Stomach (tissue), 9 donors: ENCODE data around the gene OBSCN. TPM values are rescaled to one million over a fixed set of nuclear protein-coding genes. Genes with fewer than 3 reads are reported as not detected.
A peak's percentile ranks its signal among the peaks of the same experiment; 100 is the strongest.

Experiments
- DNase-seq, 2 donors: peaks; one replicate each; pipeline versions ENCODE4 v3.0.0 to v3.0.0-alpha.2; 2013 to 2019
- H3K27ac ChIP-seq, 5 donors: fragments of 200-600 bp in 4 of 5; sonication (generic) in 4 of 5; one replicate each; pipeline ENCODE4 v1.5.1; 2013 to 2019; ENCODE audit warnings: mild to moderate bottlenecking in 1 of 5, moderate library complexity in 1 of 5
- H3K27me3 ChIP-seq, 3 donors: fragments of 200-600 bp; sonication (generic); one replicate each; pipeline ENCODE4 v1.5.1; 2017 to 2019; ENCODE audit warnings: mixed run types in 1 of 3
- H3K36me3 ChIP-seq, 4 donors: fragments of 200-600 bp; sonication (generic); 1 replicate in 3 of 4; 2 replicates in 1 of 4; pipeline ENCODE4 v1.5.1; 2016 to 2019
- H3K4me1 ChIP-seq, 4 donors: fragments of 200-600 bp; sonication (generic); one replicate each; pipeline ENCODE4 v1.5.1; 2016 to 2019
- H3K4me3 ChIP-seq, 4 donors: fragments of 200-600 bp; sonication (generic) in 3 of 4; one replicate each; pipeline ENCODE4 v1.5.1; 2016 to 2019; ENCODE audit warnings: mild to moderate bottlenecking in 1 of 4
- H3K9me3 ChIP-seq, 4 donors: fragments of 200-600 bp; sonication (generic); one replicate each; pipeline ENCODE4 v1.5.1; 2016 to 2019
- CTCF ChIP-seq, 7 experiments: fragments of 450-650 bp in 4 of 7; fragments of 200-600 bp in 3 of 7; sonication (generic) in 3 of 7; IDR thresholded peaks; one replicate each; pipeline ENCODE4 v1.5.1; 2016 to 2019; ENCODE audit warnings: antibody characterized with exemption in 7 of 7, control low read depth in 2 of 7, mild to moderate bottlenecking in 1 of 7
- EP300 ChIP-seq: sonication (generic); formaldehyde crosslinking; IDR thresholded peaks from one replicate; pipeline ENCODE4 v1.6.1; 2017; ENCODE audit warnings: antibody characterized with exemption
- POLR2A ChIP-seq, 4 donors: fragments of 450-650 bp; IDR thresholded peaks; one replicate each; pipeline ENCODE4 v1.6.1; 2016; ENCODE audit warnings: antibody characterized with exemption in 4 of 4, control low read depth in 2 of 4, mild to moderate bottlenecking in 1 of 4, moderate library complexity in 1 of 4
- POLR2AphosphoS5 ChIP-seq, 3 donors: sonication (generic); formaldehyde crosslinking; IDR thresholded peaks; one replicate each; pipeline ENCODE4 v1.6.1; 2016; ENCODE audit warnings: antibody characterized with exemption in 3 of 3
- WGBS, 5 donors: extraction: QIAGEN DNeasy Blood & Tissue Kit in 3 of 5; methylation state at CpG; one replicate each; pipeline versions ENCODE4 v1.1.5 to v1.1.7; 2013 to 2018; 5-methylcytosine and 5-hydroxymethylcytosine counted together
- intact Hi-C: fragments of 100-400 bp; cut with DNase I; formaldehyde crosslinking; loops from one replicate; pipeline ENCODE4 v1.15.1; 2023; ENCODE audit warnings: low total_unique reads
- polyA plus RNA-seq, 3 donors: library from polyadenylated mRNA; stranded (reverse); fragments of 200-250 nt; gene quantifications; one replicate each; pipeline ENCODE4 v1.2.3, GENCODE V29; 2013
- total RNA-seq, 5 donors: library from RNA; depleted of rRNA; stranded (reverse); fragments of >200 nt; gene quantifications; one replicate each; pipeline versions ENCODE4 v1.1.0 to v1.2.3, GENCODE V29; 2014 to 2016
- donor health status: healthy with polysubstance abuse.
- donor health status: Bipolar disorder and iron deficiency.
- donor health status: healthy.

The OBSCN gene
- total and polyA plus RNA-seq, 8 donors = 7.2 to 111 (median 24.7) TPM

- Histone ChIP-seq H3K27me3 (peaks cover 0 to 74% (median 21%) of the 10 kb centered on the region in 3 donors), H3K27ac (no peak overlapping the region), H3K4me3 (no peak overlapping the region), H3K4me1 (peaks cover 10 to 23% (median 17%) of the 10 kb centered on the region in 4 donors), H3K9me3 (no peaks in the 10 kb centered on the region), H3K36me3 (no peaks in the 10 kb centered on the region)
- intact Hi-C loops = no loop called here
- no peak for TF ChIP-seq EP300
- TF ChIP-seq CTCF (IDR thresholded peaks at IDR 0.05) = no peak
- no peak for TF ChIP-seq POLR2A (IDR thresholded peaks at IDR 0.05)
- TF ChIP-seq POLR2AphosphoS5 (IDR thresholded peaks at IDR 0.05) = no peak
- DNase-seq = peak in 1 of 2 donors; percentile 18
- 75 to 98% (median 77%) methylated on average over 6 to 11 of the region's 11 CpGs for WGBS, 5 donors
Observed at GRCh38 chr1:228210076-228210651, 2.3 kb downstream of the OBSCN start.

- H3K4me1 ChIP-seq = peaks cover 10 to 23% (median 17%) of the 10 kb centered on the region in 4 donors
- H3K4me3 ChIP-seq = no peak overlapping the region
- intact Hi-C loops = no loop called here
- no peaks in the 10 kb centered on the region for H3K9me3 ChIP-seq
- WGBS, 5 donors = 83 to 90% (median 87%) methylated on average over 13 to 16 of the region's 16 CpGs
- TF ChIP-seq POLR2AphosphoS5 (IDR thresholded peaks at IDR 0.05) (no peak), POLR2A (IDR thresholded peaks at IDR 0.05) (no peak), EP300 (no peak)
- DNase-seq = no peak
- peaks cover 0 to 72% (median 21%) of the 10 kb centered on the region in 3 donors for H3K27me3 ChIP-seq
- H3K27ac ChIP-seq = no peak overlapping the region
- H3K36me3 ChIP-seq = no peaks in the 10 kb centered on the region
Observed at GRCh38 chr1:228210712-228211530, 3.1 kb downstream of the OBSCN start.

GRCh38 chr1:228211531-228212414 is 3.9 kb downstream of the OBSCN start:
- intact Hi-C loops = no loop called here
- H3K4me1 ChIP-seq = peaks cover 10 to 23% (median 17%) of the 10 kb centered on the region in 4 donors
- WGBS, 5 donors = 73 to 87% (median 79%) methylated on average over 50 to 96 of the region's 96 CpGs
- no peaks in the 10 kb centered on the region for H3K9me3 ChIP-seq
- TF ChIP-seq CTCF (IDR thresholded peaks at IDR 0.05) = no peak
- no peak overlapping the region for H3K27ac ChIP-seq
- no peaks in the 10 kb centered on the region for H3K36me3 ChIP-seq
- peak in 1 of 2 donors; percentile 8 for DNase-seq
- peak overlapping the region in 1 of 4 donors; percentile 46 for H3K4me3 ChIP-seq
- H3K27me3 ChIP-seq = peaks cover 0 to 63% (median 21%) of the 10 kb centered on the region in 3 donors

- peaks cover 0 to 56% (median 19%) of the 10 kb centered on the region in 3 donors for H3K27me3 ChIP-seq
- no peaks in the 10 kb centered on the region for H3K36me3 ChIP-seq
- peak in 1 of 2 donors; percentile 58 for DNase-seq
- intact Hi-C loops = no loop called here
- TF ChIP-seq POLR2AphosphoS5 (IDR thresholded peaks at IDR 0.05) (no peak), POLR2A (IDR thresholded peaks at IDR 0.05) (no peak), CTCF (IDR thresholded peaks at IDR 0.05) (no peak), EP300 (no peak)
- 14 to 47% (median 21%) methylated on average over 25 to 66 of the region's 66 CpGs for WGBS, 5 donors
- no peaks in the 10 kb centered on the region for H3K9me3 ChIP-seq
- peaks cover 10 to 23% (median 17%) of the 10 kb centered on the region in 4 donors for H3K4me1 ChIP-seq
- peak overlapping the region; percentile 46 to 72 (median 54) for H3K4me3 ChIP-seq
- H3K27ac ChIP-seq = peak overlapping the region in 1 of 5 donors; percentile 78
Observed at GRCh38 chr1:228212415-228212965, 4.6 kb downstream of the OBSCN start.
